ENCODE results near the gene CAPNS1. TPM values are rescaled to one million over a fixed set of nuclear protein-coding genes. Genes with fewer than 3 reads are reported as not detected.
A peak's percentile ranks its signal among the peaks of the same experiment; 100 is the strongest.

The CAPNS1 gene
- 632 TPM for polyA plus RNA-seq (2012; ENCODE audit: insufficient read depth, insufficient read length, low read depth)

DNA sequence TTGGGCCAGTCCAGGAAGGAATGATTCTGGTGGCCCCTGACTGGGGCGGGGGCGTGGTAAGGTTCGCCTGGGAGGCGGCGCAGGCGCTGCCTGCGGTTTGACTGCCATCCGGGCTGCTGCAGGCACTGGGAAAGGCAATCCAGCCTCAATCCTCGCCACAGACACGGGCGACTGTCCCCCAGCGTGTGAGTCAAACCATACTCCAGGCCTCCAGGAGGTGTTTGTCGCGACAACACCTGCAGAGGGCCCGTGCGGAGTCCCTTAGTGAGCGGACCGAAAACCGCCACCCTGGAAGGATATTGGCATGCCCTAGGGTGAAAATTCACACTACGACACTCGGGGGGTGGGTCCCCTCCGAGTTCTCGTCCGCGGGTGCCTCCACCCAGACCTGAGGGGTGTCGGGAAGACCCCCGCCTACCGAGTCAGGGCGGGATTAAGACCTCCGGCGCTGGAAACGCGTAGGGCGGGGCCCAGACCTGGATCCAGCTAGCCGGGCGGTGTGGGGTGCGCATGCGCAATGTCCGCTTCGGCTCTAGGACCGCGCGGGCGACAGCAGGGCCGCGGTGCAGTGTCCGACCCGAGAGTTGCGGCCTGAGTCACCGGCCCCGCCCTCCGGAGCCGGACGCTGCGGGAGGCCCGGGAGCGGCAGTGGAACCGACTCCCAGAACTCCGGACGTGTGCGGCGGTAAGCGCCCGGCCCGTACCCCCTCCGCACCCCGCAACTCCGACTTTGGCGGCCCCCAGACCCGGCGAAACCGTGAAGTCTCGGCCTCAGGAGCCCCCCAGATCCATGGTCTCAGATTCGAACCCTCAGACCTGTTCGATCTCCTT, at the start of gene CAPNS1:
CAPNS1 (plus strand) TSS at position 594 of the 831 bp plus-strand sequence. CDS start 946 bp downstream, outside the sequence.
- no peaks in the 10 kb centered on the region for H3K27me3 ChIP-seq
- H3K9me3 ChIP-seq = no peaks in the 10 kb centered on the region
- TF ChIP-seq, protein P1, sequence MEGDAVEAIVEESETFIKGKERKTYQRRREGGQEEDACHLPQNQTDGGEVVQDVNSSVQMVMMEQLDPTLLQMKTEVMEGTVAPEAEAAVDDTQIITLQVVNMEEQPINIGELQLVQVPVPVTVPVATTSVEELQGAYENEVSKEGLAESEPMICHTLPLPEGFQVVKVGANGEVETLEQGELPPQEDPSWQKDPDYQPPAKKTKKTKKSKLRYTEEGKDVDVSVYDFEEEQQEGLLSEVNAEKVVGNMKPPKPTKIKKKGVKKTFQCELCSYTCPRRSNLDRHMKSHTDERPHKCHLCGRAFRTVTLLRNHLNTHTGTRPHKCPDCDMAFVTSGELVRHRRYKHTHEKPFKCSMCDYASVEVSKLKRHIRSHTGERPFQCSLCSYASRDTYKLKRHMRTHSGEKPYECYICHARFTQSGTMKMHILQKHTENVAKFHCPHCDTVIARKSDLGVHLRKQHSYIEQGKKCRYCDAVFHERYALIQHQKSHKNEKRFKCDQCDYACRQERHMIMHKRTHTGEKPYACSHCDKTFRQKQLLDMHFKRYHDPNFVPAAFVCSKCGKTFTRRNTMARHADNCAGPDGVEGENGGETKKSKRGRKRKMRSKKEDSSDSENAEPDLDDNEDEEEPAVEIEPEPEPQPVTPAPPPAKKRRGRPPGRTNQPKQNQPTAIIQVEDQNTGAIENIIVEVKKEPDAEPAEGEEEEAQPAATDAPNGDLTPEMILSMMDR (IDR thresholded peaks at IDR 0.05; ENCODE audit: low read depth, low read length) = peak; percentile 29; the same call in 1 of the 2 replicates
- no peaks in the 10 kb centered on the region for H3K4me1 ChIP-seq
- peak within 1 kb of the TSS; percentile 93 for H3K4me3 ChIP-seq (ENCODE audit: low read depth, low read length)
- DNase-seq = peak; percentile 98
- peaks cover 21% of the 10 kb centered on the region for H3K36me3 ChIP-seq

DNA sequence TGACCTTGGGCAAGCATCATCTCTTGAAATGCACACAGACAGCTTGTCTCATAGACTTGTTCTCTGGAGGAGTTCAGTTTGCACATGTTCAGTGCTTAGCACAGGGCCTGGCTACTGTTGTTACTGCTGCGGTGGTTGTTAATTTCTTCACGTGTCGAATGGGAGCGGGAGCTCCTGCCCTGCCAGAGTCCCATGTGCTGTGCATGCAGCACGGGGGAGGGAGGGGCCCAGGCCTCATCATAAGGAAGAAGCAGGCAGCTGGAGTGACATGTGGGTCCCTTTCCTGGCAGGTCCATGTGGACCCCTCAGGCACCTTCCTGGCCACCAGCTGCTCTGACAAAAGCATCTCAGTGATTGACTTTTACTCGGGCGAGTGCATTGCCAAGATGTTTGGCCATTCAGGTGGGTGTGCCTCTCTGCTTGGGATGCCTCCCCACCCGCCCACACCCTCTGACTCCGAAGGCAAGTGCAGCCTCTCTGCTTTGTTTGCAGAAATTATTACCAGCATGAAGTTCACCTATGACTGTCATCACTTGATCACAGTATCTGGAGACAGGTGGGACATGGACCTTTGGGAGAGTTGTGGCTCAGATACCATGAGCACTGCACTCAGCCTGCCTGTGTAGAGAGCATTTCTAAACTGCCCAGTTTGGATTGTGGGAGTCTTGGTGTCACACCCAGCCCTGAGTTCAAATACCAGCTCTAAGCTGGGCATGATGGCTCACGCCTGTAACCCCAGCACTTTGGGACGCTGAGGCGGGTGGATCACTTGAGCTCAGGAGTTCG, 48.8 kb upstream of the CAPNS1 start:
- no peaks in the 10 kb centered on the region for H3K27me3 ChIP-seq
- H3K4me1 ChIP-seq = no peaks in the 10 kb centered on the region
- TF ChIP-seq, protein P1 (IDR thresholded peaks at IDR 0.05; ENCODE audit: low read depth, low read length) = no peak
- H3K36me3 ChIP-seq = peaks cover 72% of the 10 kb centered on the region
- no peak overlapping the region for H3K4me3 ChIP-seq (ENCODE audit: low read depth, low read length)
- no peak for DNase-seq
- H3K9me3 ChIP-seq = no peaks in the 10 kb centered on the region

DNA sequence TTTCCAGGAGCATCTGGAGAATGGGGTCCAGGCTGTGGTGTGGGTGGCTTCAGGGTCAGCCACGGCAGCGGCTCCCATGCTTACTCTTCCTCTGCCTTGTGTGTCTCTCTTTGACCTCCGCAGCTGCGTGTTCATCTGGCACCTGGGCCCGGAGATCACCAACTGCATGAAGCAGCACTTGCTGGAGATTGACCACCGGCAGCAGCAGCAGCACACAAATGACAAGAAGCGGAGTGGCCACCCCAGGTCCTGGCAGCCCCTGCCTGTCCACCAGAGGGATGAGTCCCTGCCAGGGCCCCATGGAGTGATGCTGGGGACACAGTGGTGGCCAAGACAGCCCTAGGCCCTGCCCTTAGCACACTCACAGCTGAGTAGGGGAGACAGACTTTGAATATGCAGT, 47.3 kb upstream of the CAPNS1 start:
- H3K36me3 ChIP-seq = peaks cover 68% of the 10 kb centered on the region
- TF ChIP-seq, protein P1 (IDR thresholded peaks at IDR 0.05; ENCODE audit: low read depth, low read length) = no peak
- no peak for DNase-seq

DNA sequence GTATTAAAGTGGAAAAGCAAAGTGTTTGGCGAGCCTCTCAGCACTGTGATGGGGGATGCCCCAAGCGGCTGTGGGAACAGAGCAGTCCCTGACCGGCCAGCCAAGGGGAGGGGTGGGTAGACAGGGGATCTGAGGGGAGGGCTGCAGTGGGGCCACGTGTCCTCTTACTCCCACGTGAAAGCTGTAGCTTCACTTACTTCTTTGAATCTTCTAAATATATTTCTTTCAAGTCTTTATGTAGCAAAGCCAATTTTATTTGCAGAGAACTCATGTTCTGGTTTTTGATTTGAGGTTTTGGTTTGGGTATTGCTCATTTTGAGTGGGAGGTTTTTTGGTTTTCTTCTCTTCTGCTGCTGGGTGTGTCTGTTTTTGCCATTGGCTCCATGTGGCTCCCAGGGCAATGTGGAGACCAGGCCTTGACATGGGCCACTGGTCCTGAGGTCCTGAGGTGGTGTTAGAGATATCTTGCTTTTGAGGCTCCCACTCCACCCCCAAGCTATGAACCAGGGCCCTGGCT, 46.7 kb upstream of the CAPNS1 start:
- Histone ChIP-seq H3K9me3 (no peaks in the 10 kb centered on the region), H3K36me3 (peaks cover 65% of the 10 kb centered on the region), H3K4me1 (no peaks in the 10 kb centered on the region), H3K4me3 (ENCODE audit: low read depth, low read length) (no peak overlapping the region), H3K27me3 (no peaks in the 10 kb centered on the region)
- DNase-seq = no peak
- TF ChIP-seq, protein P1 (IDR thresholded peaks at IDR 0.05; ENCODE audit: low read depth, low read length) = no peak

More for the DNA sequence above, 47.3 kb upstream of the CAPNS1 start:
- Histone ChIP-seq H3K9me3 (no peaks in the 10 kb centered on the region), H3K27me3 (no peaks in the 10 kb centered on the region), H3K4me1 (no peaks in the 10 kb centered on the region), H3K4me3 (ENCODE audit: low read depth, low read length) (no peak overlapping the region)

DNA sequence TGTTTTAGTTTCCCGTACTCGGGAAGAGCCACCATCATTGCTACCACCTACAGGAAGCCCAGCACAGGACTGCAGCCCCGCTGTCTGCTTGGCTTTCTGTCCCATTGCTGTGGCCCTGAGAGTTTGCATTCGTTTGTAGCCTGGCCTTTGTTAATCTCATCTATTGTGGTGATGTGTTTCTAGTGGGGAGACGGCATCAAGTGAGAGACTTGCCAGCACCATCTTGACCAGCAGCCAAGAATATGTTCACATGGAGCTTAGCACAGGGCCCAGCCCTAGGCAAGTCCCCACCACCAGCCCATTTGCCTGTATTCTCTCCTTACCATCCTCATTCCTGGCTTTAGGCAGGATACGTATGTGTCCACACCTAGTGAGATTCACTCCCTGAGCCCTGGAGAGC, 46.2 kb upstream of the CAPNS1 start:
- TF ChIP-seq, protein P1 (IDR thresholded peaks at IDR 0.05; ENCODE audit: low read depth, low read length) = no peak
- peaks cover 62% of the 10 kb centered on the region for H3K36me3 ChIP-seq

More for the DNA sequence above, 46.2 kb upstream of the CAPNS1 start:
- no peaks in the 10 kb centered on the region for H3K27me3 ChIP-seq
- H3K4me1 ChIP-seq = no peaks in the 10 kb centered on the region
- no peak overlapping the region for H3K4me3 ChIP-seq (ENCODE audit: low read depth, low read length)
- DNase-seq = no peak
- no peaks in the 10 kb centered on the region for H3K9me3 ChIP-seq

Measured in BE2C (cell line).